Left hindlimb (tissue), 1 donor: ENCODE measurements around the gene P2RY6.
A peak's percentile ranks its signal among the peaks of the same experiment; 100 is the strongest.

Experiments
- DNase-seq: peaks from one replicate; pipeline ENCODE4 v3.0.0-alpha.2; 2018

Gene P2RY6

GRCh38 chr11:73298233-73298632 is 26.1 kb downstream of the P2RY6 start:
- no peak for DNase-seq

DNA sequence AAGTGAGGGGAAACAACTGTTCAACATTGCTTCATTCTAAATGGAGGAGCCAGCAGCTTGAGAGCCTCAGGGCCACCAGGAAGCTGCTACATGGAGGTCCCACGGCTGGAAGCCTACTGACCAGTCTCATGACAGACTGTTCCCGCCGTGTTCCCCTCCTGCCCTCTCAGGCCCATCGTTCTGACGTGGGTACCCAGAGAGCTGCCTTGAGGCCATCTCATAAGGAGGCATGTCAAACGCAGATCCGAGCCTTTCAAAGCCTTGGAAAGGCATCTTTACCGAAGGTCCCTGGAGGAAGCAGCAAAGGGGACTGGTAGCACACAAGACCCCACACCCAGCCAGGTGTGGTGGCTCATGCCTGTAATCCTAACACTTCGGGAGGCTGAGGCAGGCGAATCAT is 27.6 kb downstream of the P2RY6 start:
- DNase-seq = no peak

- no peak for DNase-seq
Measured at GRCh38 chr11:73306069-73306841, 34.1 kb downstream of the P2RY6 start.

DNA sequence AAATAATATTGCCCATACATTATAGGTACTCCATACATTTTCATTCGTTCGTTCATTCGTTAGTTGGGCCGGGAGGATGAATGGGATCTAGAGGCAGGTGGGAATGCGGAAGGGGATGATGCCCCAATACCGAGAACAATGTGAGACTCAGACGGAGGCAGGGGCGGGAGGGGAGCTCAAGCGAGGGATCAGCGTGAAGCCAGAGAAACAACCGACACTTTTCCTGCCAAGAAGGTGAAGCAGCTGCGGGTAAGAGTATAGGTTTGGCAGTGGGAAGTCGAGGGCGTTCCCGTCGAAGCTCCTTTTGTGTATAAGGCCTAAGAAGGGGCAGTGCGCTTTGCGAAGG is 34.8 kb downstream of the P2RY6 start:
- no peak for DNase-seq

DNA sequence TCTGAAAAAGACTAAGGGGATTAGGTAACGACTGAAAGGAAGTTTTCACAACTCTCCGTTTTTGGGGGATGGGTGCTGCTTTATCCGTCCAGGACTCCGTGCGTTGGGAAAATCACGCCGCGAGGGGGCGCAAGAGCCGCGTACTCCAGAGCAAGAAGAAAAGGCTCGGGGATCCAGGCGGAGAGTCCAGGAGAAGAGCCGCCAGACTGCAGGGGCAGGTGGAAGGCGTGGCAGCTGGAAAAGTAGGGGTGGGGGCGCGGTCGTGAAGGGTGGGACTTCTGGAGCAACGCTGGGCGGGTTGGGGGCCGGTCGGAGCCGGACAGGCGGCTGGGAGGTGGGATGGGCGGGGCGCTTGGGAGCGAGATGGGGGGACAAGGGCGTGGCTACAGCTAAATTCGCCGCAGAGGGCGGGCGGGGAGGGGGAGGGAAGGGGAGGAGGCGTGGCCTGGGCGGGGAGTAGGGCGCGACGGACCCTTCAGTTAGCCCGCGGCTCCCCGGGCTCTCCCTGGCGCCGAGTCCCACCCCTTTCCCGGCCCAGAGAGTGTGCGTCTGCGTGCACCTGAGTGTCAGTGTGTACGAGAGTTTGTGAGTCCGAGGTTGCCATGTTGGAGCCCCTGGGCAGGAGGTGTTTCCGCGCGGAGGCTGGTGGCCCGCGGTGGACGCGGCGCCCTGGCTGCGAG is 35.3 kb downstream of the P2RY6 start:
- peak; percentile 99 for DNase-seq

- DNase-seq = peak; percentile 94
Measured at GRCh38 chr11:73308003-73308960, 36.1 kb downstream of the P2RY6 start, which contains the start of gene ARHGEF17. ARHGEF17 (plus strand) TSS chr11:73308276; CDS start chr11:73308639, 363 bp downstream.

GRCh38 chr11:73308961-73309919 is 37.1 kb downstream of the P2RY6 start:
- DNase-seq = peak; percentile 94

DNA sequence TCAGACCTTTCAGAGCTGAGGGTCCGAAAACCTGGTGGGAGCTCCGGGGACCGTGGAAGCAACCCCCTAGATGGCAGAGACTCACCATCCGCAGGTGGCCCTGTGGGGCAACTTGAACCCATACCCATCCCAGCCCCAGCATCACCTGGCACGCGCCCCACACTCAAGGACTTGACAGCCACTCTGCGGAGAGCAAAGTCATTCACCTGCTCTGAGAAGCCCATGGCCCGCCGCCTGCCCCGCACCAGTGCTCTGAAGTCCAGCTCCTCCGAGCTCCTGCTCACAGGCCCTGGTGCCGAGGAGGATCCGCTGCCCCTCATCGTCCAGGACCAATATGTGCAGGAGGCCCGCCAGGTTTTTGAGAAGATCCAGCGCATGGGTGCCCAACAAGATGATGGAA is 37.9 kb downstream of the P2RY6 start:
- DNase-seq = no peak

- DNase-seq = no peak
Measured at GRCh38 chr11:73310661-73311393, 38.7 kb downstream of the P2RY6 start.

DNA sequence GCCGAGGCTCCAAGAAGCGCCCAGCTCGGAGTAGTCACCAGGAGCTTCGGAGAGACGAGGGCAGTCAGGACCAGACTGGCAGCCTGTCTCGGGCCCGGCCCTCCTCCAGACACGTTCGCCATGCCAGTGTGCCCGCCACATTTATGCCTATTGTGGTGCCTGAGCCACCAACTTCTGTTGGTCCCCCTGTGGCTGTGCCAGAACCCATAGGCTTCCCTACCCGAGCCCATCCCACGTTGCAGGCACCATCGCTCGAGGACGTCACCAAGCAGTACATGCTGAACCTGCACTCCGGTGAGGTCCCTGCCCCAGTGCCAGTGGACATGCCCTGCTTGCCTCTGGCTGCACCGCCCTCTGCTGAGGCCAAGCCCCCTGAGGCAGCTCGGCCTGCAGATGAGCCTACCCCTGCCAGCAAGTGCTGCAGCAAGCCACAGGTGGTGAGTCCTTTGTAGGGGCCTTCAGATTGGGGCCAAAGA is 39.3 kb downstream of the P2RY6 start:
- DNase-seq = no peak

DNA sequence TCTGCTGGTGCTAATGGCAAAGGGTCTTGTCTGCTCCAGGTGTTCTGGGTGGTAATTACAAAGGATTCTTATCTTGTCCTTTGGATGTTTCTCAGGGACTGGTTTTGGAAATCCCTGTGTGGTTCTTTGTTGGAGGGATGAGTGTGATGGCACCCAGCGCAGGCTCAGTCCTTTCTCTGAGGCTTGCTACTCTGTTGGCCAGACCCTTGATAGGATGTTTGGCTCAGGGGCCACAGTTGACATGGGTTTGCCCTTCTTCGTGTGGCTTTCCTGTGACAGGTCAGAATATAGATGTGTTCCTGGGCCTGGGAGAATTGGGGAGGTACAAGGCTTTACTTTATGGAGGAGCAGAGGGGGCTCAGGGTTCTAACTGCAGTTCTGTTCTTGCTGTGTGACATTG is 39.9 kb downstream of the P2RY6 start:
- DNase-seq = no peak

- peak; percentile 55 for DNase-seq
Measured at GRCh38 chr11:73312851-73313327, 40.8 kb downstream of the P2RY6 start.

- DNase-seq = no peak
Measured at GRCh38 chr11:73313652-73314051, 41.5 kb downstream of the P2RY6 start.

- DNase-seq = peak; percentile 55
Measured at GRCh38 chr11:73314117-73314961, 42.2 kb downstream of the P2RY6 start.

DNA sequence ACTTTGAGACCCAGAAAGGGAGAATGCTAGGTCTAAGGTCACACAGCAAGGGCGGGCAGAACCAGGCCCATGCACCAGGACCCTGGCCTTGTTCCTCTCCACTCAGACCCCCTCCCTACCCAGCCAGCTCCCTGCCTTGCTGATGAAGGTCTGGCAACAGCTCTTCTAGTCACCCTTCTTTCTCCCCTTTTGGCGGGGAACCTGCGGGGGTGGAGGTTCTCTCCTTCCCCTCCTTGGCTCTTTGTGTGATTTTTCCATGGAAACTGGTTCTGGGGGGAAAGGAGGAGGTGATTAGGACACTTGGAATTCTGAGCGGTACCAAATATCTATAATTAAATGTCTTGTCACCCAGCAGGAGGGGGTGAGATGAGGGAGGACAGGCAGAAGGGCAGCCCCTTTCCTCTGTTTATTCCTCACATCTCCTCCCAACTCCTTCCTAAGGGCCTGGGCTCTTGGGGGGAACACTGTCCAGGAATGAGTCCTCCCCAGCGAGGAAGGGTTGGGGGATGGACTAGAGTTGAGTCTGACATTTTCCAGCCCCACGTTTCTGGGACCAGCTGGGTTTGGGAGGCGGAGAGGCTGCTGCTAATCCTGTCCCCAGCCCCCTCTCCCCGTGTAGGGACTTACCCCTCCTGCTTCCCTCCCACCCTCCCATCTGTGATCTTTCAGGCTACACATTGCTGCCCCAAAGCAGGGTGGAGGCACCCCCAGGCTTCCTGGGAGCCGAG is 43.3 kb downstream of the P2RY6 start:
- DNase-seq = no peak

- no peak for DNase-seq
Measured at GRCh38 chr11:73316422-73316821, 44.3 kb downstream of the P2RY6 start.

- no peak for DNase-seq
Measured at GRCh38 chr11:73317373-73317772, 45.2 kb downstream of the P2RY6 start.

GRCh38 chr11:73317803-73318202 is 45.7 kb downstream of the P2RY6 start:
- no peak for DNase-seq

DNA sequence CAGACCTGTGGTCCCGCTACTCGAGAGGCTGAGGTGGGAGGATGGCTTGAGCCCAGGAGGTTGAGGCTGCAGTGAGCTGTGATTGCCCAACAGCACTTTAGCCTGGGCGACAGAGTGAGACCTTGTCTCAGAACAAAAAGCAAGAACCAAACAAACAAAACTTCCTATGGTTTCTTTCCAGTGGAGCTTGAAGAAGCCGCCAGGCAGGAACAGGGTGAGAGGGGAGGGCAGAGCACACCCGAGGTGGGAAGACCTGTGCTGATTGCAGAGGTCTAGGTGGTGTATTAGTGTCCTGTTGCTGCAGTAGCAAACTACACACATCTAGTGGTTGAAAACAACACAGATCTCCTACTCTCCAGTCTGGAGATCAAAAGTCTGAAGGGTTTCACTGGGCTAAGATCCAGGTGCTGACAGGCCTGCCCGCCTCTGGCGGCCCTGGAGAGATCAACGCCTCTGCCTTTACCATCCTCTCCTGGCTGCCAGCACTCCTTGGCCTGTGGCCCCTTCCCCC is 46.4 kb downstream of the P2RY6 start:
- no peak for DNase-seq
